CD4-positive, alpha-beta T cell treated with Interleukin-15 for 4 hours (primary cell): ENCODE results near the gene KRAS.
A peak's percentile ranks its signal among the peaks of the same experiment; 100 is the strongest.

ENCODE experiments used
- DNase-seq: peaks from one replicate; pipeline ENCODE4 v3.0.0-alpha.2; 2020; ENCODE audit warnings: low spot score

Gene KRAS

DNA sequence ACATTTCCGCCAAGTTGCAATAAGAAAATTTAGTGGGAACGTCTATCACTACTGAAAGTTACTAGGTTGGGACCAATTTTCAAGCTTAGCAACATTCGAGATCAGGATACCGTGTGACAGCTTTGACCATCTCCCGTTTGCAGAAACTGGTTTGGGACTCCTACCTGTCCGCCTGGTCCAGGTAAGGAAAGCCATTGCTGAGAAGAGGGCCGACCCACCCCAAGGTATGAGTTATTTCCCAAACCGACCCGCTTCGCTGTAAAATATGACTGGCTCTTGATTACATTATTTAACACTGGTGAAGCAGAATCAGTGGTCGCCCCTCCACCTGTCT is 56.0 kb downstream of the KRAS start:
- no peak for DNase-seq

DNA sequence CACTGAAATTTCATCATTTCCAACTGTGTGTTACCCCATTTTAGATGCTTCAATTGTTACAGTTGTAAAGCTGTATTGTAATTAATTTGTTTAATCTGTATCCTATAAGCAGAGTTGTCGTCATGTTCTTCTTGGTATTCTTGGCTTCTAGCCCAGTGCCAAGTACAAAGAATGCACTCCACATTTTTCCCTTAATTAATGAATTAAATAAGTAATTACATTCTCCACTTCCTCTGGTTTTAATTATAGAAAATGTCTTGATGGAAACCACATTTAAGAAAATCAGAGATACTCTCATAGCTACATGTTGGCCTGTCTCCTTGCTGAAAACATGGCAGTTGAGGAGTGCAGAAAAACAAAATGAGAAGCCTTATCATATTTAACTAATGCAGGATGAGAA is 56.5 kb downstream of the KRAS start:
- no peak for DNase-seq

DNA sequence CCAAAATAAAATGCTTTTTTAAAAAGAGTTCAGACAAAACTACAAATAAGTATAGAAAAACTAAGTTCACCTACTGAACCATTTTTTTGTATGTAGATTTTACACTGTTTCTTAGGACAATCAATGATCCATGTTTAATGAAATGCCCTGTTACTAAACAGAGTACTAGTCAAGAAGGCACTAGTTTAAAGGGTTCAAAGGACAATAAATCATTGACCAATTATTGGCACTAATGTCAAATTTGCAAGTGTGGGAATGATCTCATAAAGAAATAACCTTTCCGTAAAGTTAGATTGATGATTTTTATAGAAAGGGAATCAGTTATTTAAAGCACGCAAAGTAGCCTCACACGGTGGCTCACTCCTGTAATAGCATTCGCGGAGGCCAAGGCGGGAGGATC is 59.9 kb downstream of the KRAS start:
- DNase-seq, result no peak

DNA sequence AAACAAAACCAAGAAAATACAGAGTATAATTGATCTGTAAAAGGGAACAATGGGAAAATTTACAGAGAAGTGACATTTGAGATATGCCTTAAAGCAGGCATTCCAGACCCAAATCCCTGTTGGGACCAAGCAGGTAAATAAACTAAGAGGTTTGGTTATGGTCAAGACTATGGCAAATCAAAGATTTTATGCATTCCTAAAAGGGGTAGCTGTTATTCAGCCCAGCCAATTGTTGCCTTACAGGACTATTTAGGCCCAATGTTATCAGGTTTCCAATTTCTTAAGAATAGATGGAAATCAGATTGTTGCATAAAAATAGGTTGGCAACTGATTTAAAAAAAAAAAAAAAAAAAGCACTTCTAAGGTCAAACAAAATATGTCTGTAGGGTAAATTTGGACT is 61.1 kb downstream of the KRAS start:
- no peak for DNase-seq

DNA sequence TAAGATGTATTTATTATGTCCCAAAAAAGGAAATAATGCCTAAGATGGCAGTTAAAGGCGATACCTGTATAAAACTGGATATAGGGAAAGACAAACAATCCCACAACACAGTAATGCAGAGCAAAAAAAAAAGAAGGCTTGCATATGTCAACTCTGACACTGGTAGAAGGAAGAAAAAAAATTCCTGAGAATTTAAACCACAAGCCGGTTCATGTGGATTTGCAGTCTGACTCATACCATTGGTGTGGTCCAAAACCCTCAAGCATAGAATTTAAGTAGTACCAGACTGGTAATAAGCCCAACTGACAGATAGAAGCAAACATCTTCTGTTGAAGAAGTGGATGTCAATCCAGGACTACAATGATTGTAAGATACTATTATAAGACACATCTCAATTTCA is 62.9 kb downstream of the KRAS start:
- no peak for DNase-seq

DNA sequence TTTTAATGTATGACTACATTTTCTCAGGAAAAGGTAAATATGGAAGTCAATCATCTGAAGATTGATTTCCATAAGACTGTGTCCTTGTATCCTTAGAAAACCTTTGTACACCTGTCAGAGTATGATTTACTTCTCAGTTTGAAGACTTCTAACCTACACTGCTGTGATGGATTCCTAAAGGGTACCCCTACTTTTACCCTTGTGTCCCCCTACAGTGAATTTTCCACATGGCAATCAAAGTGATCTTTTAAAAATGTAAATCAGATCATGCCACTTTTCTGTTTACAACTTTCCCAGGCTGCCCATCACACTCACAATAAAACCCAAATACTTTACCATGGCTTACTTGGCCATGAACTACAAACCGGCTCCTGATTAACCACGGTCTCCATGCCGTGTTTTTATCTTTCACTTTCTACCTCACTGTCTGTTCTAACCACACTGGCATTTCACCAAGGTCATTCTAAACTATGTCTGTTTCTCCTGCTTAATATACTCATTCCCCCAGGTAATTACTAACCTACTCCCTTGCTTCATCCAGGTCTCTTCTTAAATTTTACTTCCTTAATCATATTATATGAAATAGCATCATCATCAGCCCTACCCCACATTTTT is 63.8 kb downstream of the KRAS start:
- DNase-seq, result peak; percentile 28

DNA sequence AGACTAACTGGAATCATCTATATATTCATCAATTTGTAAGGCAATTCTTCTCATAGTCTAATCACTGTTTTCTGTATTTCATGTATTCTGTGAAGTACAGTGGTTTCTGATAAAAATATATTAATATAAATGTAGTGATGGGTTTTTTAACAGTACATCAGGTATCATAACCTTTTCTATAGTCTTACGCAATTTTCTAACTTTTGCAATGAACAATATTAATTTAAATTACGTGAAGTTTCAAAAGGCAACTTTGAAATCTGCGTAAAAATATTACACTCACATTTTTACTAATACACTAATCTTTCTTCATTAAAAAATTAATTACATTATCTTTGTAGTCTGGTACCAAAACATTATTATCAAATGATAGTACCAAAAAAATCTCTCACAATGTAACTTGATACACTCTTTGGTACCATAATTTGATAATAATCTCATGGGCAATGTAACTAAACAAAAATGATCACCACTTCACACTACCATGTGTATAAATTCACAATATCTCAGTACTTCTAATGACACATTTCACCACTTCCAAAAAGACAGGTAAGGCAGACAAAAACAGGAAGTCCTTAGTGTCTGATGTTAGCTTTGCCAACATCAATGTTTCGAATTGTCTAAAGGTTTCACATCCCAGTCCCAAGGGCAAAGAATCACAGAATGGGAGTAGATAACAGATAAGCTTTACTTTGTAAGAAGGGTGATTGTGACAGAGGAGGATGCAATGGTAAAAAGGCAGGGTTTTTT is 64.5 kb downstream of the KRAS start:
- DNase-seq, result peak; percentile 39

DNA sequence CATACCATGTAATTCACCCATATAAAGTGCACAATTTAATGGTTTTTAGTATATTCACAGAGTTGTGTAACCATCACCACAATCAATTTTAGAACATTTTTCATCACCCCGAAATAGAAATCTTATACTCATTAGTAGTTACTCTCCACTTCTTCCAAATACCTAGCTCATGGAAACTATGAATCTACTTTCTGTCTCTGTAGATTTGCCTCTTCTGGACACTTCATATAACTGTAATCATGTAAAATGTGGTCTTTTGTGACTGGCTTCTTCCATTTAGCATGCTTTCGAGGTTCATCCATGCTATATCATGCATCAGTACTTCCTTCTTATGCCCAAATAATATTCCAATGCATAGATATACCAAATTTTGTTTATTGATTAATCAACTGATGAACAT is 66.6 kb downstream of the KRAS start:
- DNase-seq, result no peak

DNA sequence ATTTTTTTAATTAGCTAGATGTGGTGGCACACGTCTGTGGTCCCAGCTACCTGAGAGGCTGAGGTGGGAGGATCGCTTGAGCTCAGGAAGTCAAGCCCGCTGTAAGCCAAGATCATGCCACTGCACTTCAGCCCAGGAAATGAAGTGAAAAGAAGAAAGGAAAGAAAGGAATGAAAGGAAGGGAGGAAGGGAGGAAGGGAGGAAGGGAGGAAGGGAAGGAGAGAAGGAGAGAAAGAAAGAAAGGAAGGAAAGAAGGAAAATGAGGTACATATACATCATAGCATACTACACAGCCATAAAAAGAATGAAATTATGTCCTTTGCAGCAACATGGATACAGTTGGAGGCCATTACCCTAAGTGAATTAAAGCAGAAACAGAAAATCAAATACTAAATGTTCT is 68.0 kb downstream of the KRAS start:
- DNase-seq, result no peak

DNA sequence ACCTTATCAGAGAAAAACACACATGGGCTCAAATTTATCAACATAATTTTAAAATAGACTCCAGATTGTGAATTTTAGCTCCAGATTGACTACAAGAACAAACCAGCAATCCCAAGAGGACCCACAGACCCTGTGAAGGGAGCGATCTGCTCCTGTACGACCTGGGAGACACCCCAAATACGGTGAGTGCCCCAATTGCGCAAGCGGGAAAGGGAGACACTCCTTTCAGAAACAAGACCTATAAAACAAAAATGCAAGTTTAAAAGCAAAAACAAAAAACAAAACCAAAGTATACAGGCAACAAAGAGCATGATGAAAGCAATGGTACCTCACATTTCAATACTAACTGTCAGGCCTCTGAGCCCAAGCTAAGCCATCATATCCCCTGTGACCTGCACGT is 87.9 kb downstream of the KRAS start:
- DNase-seq, result no peak

DNA sequence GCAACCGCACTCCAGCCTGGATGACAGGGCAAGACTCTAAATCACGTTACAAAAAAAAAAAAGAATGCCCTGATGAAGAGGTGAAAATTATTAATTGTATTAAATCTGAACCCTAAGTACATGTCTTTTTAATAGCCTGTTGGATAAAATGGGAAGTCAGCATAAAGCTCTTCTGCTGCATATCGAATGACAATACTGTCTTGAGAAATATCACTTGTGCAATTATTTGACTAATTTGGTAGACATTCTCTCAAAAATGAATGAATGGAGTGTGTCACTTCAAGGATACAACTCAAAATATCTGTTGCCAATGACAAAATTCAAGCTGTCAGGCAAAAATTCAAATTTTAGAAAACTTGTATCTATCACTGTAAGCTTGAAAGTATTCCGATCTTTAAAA is 94.7 kb downstream of the KRAS start:
- DNase-seq, result no peak

DNA sequence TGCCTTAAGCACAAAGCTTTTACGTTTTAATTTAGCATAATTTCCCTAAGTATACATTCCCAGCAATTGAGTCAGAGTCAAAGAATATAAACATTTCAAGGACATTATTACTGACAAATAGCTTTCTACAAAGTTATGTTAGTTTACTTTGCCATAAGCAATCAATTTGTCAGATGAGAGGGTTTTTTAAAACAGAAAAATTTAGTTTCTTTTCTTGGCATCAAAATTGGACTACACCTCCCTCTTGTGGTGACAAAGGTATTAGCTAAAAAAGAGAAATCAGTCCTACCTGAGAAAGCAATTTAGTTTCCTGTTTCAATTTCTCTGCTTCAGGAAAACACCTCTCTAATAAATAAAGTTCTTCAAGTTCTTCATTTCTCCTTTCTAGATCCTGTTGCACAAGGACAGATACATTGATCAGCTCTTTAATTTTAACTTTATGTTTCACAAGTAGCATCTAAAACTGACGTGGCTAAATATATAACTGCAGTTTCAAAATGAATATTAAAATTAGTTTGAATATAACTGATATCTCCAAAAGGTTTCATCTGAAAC is 95.6 kb downstream of the KRAS start:
- peak; percentile 55 for DNase-seq
